HG02884 (cell line): ENCODE measurements around the gene TECR.

ENCODE experiments used
- ATAC-seq: cut with Tn5 transposase; IDR thresholded peaks from one replicate; pipeline ENCODE4 v1.9.1; 2021; ENCODE audit warnings: mild to moderate bottlenecking, moderate library complexity; ENCODE audit not compliant: unreplicated experiment

TECR gene

GRCh38 chr19:14507704-14508542 is 21.5 kb upstream of the TECR start:
- no peak for ATAC-seq

GRCh38 chr19:14510311-14511228 is 18.8 kb upstream of the TECR start:
- ATAC-seq = no peak

- ATAC-seq = no peak
Observed at GRCh38 chr19:14511229-14511593, 18.2 kb upstream of the TECR start.

- ATAC-seq = no peak
Observed at GRCh38 chr19:14512406-14512961, 16.9 kb upstream of the TECR start.

- no peak for ATAC-seq
Observed at GRCh38 chr19:14514215-14514863, 15.1 kb upstream of the TECR start.

- no peak for ATAC-seq
Observed at GRCh38 chr19:14515501-14516047, 13.8 kb upstream of the TECR start.

GRCh38 chr19:14516048-14516534 is 13.3 kb upstream of the TECR start:
- no peak for ATAC-seq

GRCh38 chr19:14516746-14517438 is 12.5 kb upstream of the TECR start:
- no peak for ATAC-seq

GRCh38 chr19:14517446-14517839 is 12.0 kb upstream of the TECR start:
- no peak for ATAC-seq

- peak; percentile 52 for ATAC-seq
Observed at GRCh38 chr19:14517840-14518505, 11.4 kb upstream of the TECR start, which contains the start of gene DNAJB1. DNAJB1 (minus strand) TSS chr19:14518397; CDS start chr19:14518349, 48 bp downstream.

GRCh38 chr19:14519245-14519859 is 10.0 kb upstream of the TECR start:
- no peak for ATAC-seq

GRCh38 chr19:14519860-14520407 is 9.5 kb upstream of the TECR start:
- ATAC-seq = no peak

GRCh38 chr19:14520543-14520942 is 8.9 kb upstream of the TECR start:
- ATAC-seq = no peak

- no peak for ATAC-seq
Observed at GRCh38 chr19:14525729-14526128, 3.7 kb upstream of the TECR start.

- ATAC-seq = no peak
Observed at GRCh38 chr19:14526423-14526822, 3.0 kb upstream of the TECR start.

GRCh38 chr19:14528419-14529253 is 758 bp upstream of the TECR start:
- no peak for ATAC-seq

- no peak for ATAC-seq
Observed at GRCh38 chr19:14530005-14530348, 583 bp downstream of the TECR start.

- no peak for ATAC-seq
Observed at GRCh38 chr19:14530506-14530905, 1.1 kb downstream of the TECR start.
